Lower leg skin (tissue), 3 donors: ENCODE results near the gene PRPF19.

ENCODE experiments used
- CTCF ChIP-seq, 3 donors: fragments of 450-650 bp; IDR thresholded peaks; one replicate each; pipeline ENCODE4 v1.5.1; 2016; ENCODE audit warnings: antibody characterized with exemption in 3 of 3, mild to moderate bottlenecking in 3 of 3, moderate library complexity in 2 of 3
- POLR2A ChIP-seq, 2 donors: fragments of 450-650 bp; IDR thresholded peaks; one replicate each; pipeline ENCODE4 v1.6.1; 2016 to 2017; ENCODE audit warnings: antibody characterized with exemption in 2 of 2, mild to moderate bottlenecking in 1 of 2, moderate library complexity in 1 of 2

GRCh38 chr11:60899977-60900376 is 6.4 kb downstream of the PRPF19 start:
- TF ChIP-seq CTCF (IDR thresholded peaks at IDR 0.05) (no peak), POLR2A (IDR thresholded peaks at IDR 0.05) (no peak)
